Stimulated activated CD8-positive, alpha-beta memory T cell treated with anti-CD3 and anti-CD28 coated beads, Interleukin-7, amount 100 ng/mL, for 4 hours (primary cell): ENCODE data around the gene SLX4IP.

Experiments used
- DNase-seq, 2 donors: peaks; one replicate each; pipeline ENCODE4 v3.0.0-alpha.2; 2020; ENCODE audit warnings: low read depth in 2 of 2

SLX4IP gene

GRCh38 chr20:10521068-10521831 is 86.1 kb downstream of the SLX4IP start:
- DNase-seq = no peak

DNA sequence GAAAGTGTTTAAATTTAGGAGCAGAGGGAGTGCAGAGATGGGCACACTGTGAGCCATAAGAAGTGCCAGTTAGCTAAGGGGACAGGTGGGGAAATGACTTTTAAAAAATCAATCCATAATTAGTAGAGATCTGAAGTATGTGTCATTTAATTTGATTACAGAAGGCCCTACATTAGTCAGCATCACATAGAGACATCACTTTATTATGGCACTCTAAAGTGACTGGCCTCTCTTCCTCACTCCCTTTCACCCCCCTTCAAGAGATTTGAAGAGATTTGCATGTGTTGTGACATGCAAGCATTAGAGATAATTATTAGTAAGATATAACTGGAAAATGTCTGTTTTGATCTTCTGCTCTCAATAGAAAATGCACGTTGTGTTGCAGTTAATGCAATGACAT is 86.7 kb downstream of the SLX4IP start:
- no peak for DNase-seq

- DNase-seq = no peak
Observed at GRCh38 chr20:10522328-10522727, 87.2 kb downstream of the SLX4IP start.

DNA sequence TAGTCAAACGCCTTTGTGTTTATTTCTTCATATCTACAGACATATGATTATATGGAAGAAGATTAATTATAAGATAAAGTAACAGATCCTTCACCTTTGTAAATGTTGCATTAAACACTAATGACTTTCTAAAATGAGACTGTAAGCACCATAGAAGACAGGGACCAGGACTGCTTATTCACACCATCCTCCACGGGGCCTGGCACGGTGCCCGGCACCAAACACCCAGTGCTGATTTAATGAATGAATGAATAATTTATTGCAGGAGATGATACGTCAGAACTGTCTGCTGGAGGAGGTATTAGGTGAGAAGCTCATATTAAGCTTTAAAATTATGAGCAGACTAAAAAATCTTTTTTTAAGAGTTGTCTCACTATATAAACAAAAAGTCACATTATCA is 88.3 kb downstream of the SLX4IP start:
- DNase-seq = no peak

- DNase-seq = no peak
Observed at GRCh38 chr20:10524034-10524476, 89.0 kb downstream of the SLX4IP start.

GRCh38 chr20:10524643-10525042 is 89.5 kb downstream of the SLX4IP start:
- no peak for DNase-seq

- no peak for DNase-seq
Observed at GRCh38 chr20:10527781-10528180, 92.7 kb downstream of the SLX4IP start.

DNA sequence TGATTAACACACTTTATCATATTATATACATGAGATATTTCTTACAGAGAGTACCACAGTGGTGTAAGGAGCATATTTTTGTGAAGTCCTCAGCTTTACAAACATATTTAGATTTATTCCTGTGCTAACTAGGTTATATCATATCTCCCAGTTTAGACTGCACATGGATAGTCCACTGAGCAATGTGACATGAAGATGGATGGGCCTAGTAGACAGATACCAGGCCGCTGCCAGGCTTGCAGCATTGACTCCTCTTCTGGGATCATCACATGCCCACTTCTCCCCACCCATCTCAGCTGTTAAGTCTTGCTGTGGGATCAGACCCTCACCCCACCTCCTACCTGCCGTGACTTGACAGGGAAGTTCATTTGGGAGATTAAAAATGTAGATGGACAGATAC is 95.8 kb downstream of the SLX4IP start:
- DNase-seq = no peak

- DNase-seq = no peak
Observed at GRCh38 chr20:10531848-10532247, 96.7 kb downstream of the SLX4IP start.

DNA sequence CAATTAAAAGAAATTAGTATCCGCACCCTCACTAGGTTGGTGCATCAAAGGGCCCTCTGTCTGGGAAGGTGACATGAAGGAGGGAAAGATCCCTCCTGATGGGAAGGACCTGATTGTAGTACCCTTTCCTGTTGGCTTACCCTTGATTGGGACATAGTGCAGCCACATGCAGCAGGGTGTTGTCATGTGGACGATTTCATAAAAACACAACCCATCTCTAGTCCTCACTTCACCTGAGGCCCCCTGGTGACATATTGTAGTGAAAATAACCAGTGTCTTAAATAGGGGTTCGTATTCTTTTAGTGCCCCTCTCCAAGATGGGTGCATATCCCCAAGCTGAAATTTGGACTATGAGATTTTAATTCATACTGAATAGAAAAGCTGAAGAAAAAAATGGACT is 97.3 kb downstream of the SLX4IP start:
- no peak for DNase-seq

GRCh38 chr20:10536531-10536930 is 101.4 kb downstream of the SLX4IP start:
- DNase-seq = no peak

GRCh38 chr20:10537850-10538480 is 102.9 kb downstream of the SLX4IP start:
- no peak for DNase-seq

- no peak for DNase-seq
Observed at GRCh38 chr20:10538768-10539167, 103.7 kb downstream of the SLX4IP start.

GRCh38 chr20:10539818-10540553 is 104.9 kb downstream of the SLX4IP start:
- DNase-seq = no peak

- no peak for DNase-seq
Observed at GRCh38 chr20:10540636-10541493, 105.8 kb downstream of the SLX4IP start.

GRCh38 chr20:10541668-10542411 is 106.7 kb downstream of the SLX4IP start:
- DNase-seq = no peak

GRCh38 chr20:10542442-10542841 is 107.3 kb downstream of the SLX4IP start:
- no peak for DNase-seq

DNA sequence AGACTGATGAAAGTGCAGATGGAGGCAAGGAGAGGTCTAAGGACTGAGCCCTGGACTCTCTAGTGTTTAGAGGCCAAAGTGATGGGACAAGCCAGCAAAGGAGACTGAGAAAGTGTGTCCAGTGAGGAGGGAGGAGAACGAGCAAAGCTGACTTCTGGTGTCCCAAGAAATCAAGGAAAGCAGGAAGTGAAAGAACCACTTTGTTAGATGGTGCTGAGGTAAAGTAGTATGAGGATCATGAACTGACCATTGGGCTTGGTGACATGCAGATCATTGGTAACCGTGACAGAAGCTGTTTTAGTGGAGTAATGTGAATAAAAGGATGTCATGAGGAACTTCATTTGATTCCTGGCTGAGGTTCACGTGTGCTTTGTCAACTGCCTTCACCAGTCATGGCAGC is 108.4 kb downstream of the SLX4IP start:
- no peak for DNase-seq

DNA sequence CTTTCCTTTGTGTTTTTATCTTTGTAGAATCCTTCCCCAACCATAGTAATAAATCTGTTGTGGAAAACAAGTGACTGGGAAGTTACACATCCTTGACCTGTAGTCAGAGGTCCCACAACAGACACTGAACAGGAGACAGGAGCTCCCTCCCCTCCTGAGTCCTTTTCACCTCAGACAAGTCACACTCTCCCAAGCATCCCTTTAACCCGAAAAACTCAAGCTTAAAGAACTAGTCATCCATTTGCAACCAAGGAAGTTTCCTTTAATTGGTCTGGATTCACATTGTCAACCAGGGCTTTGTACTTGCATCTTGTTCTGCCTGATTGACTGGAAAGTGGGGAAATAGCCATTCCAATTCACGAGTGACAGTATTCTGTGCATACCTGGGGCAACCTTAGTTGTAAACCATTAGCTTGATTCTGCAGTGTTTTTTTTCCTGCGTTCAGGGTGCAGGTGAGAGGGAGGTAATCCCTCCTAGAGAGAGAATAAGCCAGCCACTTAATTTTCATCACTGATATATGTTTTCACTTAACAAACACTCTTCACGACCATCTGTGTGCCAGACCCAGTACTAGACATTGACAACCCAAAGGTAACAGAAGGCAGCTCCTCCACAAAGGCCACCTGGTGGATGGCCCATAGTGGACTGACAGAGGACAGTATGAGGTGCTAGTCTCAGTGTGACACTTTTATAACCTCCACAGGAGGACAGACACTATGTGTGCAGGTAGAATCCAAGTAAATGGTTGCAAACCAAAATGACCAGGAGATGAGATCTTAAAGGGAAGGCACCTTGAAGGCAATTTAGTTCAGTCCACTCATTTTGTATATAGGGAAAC is 112.4 kb downstream of the SLX4IP start:
- DNase-seq = no peak

- no peak for DNase-seq
Observed at GRCh38 chr20:10549511-10549910, 114.4 kb downstream of the SLX4IP start.
